ENCODE data around the gene CMTM6. TPM values are rescaled to one million over a fixed set of nuclear protein-coding genes. Genes with fewer than 3 reads are reported as not detected.

CMTM6 gene
- polyA plus RNA-seq, 1 of the 3 experiments (the other 2 are of a cell fraction), result 29.8 TPM

- Histone ChIP-seq H3K4me2 (no peak overlapping the region), H2AFZ (ENCODE audit: low read depth) (no peak overlapping the region)
- POLR2A ChIA-PET, result no interaction called here
Observed at GRCh38 chr3:32432711-32433530, 69.7 kb downstream of the CMTM6 start.

DNA sequence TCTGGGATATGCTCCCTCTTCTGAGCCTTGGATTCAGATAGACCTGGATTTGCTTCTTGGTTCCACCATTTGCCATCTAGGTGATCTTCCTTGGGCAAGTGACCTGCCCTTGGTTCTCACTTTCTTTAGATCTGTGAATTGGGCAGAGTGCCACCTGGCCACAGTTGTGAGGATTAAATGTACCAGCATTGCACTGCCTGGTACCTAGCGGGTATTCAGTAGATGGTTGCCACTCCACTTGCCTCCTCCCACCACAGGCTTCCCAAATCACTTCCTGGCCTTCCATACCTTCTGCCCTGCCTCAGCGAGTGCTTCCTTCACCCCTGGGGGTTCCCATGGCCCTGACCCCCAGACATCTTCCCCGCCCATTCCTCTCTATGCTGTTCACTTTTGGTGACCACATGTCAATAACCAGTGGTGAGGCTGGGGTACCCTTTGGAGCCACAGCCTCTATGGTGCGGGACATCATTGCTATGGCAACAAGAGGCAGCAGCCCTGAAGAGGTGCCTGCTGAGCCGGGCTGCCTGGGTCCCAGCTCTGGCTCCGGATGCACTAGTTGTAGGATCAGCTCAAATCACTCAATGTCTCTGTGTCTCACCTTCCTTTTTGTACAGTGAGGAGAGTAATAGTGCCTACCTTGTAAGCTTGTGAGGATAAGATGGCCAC is 70.5 kb downstream of the CMTM6 start:
- Histone ChIP-seq H3K4me1 (ENCODE audit: control insufficient read depth in 1 of 2, insufficient read depth in 2 of 2, low read depth in 1 of 2, low read length in 1 of 2) (peaks cover 0 to 18% of the 10 kb centered on the region in 2 experiments; a peak in 1 of 4 replicates), H3K36me3 (replicated peaks in 1 of 2; ENCODE audit: control insufficient read depth in 1 of 2, insufficient read depth in 2 of 2, low read length in 1 of 2) (no peaks in the 10 kb centered on the region), H2AFZ (ENCODE audit: low read depth) (no peak overlapping the region), H3K4me2 (no peak overlapping the region), H3K79me2 (ENCODE audit: insufficient read depth) (peaks cover 38% of the 10 kb centered on the region; the same call in 1 of the 2 replicates), H3K9ac (no peak overlapping the region), H3K27me3 (ENCODE audit: insufficient read depth) (no peaks in the 10 kb centered on the region), H3F3A (replicated peaks; ENCODE audit: insufficient read depth) (no peaks in the 10 kb centered on the region), H4K20me1 (ENCODE audit: insufficient read depth) (no peaks in the 10 kb centered on the region), H3K9me3 (no peaks in the 10 kb centered on the region), H3K9me2 (no peaks in the 10 kb centered on the region), H3K27ac (ENCODE audit: low read depth in 2 of 2, low read length in 1 of 2) (no peak overlapping the region), H3K4me3 (ENCODE audit: low read depth in 2 of 2, low read length in 1 of 2) (no peak overlapping the region)
- CTCF ChIA-PET, result interaction anchor here (1.4 kb wide), 1 partner anchor 36 kb away, joined by 3 read pairs; no protein-coding TSS in a partner anchor
- no peak for DNase-seq
- 96% methylated on average over 4 of the region's 6 CpGs for WGBS (ENCODE audit: low lambda C conversion rate)
- POLR2A ChIA-PET, result no interaction called here
- TF ChIP-seq PBX3 (IDR thresholded peaks at IDR 0.05) (no peak), ELF1 (IDR thresholded peaks at IDR 0.05) (no peak), MEF2A (IDR thresholded peaks at IDR 0.05; ENCODE audit: borderline replicate concordance, low read depth) (no peak), CHD2 (IDR thresholded peaks at IDR 0.05; ENCODE audit: low read length, partially characterized antibody) (no peak), RCOR1 (IDR thresholded peaks at IDR 0.05; ENCODE audit: low read length) (no peak), TAF1 (IDR thresholded peaks at IDR 0.05; ENCODE audit: borderline replicate concordance, low read depth, low read length) (no peak), YY1 (IDR thresholded peaks at IDR 0.05; ENCODE audit: low read depth) (no peak)
- TF ChIP-seq, protein P1, sequence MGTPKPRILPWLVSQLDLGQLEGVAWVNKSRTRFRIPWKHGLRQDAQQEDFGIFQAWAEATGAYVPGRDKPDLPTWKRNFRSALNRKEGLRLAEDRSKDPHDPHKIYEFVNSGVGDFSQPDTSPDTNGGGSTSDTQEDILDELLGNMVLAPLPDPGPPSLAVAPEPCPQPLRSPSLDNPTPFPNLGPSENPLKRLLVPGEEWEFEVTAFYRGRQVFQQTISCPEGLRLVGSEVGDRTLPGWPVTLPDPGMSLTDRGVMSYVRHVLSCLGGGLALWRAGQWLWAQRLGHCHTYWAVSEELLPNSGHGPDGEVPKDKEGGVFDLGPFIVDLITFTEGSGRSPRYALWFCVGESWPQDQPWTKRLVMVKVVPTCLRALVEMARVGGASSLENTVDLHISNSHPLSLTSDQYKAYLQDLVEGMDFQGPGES (IDR thresholded peaks at IDR 0.05; ENCODE audit: low read depth, low read length), result no peak
- TF ChIP-seq, protein P2, sequence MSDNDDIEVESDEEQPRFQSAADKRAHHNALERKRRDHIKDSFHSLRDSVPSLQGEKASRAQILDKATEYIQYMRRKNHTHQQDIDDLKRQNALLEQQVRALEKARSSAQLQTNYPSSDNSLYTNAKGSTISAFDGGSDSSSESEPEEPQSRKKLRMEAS (IDR thresholded peaks at IDR 0.05; ENCODE audit: low read depth), result no peak
- TF ChIP-seq, protein P3, sequence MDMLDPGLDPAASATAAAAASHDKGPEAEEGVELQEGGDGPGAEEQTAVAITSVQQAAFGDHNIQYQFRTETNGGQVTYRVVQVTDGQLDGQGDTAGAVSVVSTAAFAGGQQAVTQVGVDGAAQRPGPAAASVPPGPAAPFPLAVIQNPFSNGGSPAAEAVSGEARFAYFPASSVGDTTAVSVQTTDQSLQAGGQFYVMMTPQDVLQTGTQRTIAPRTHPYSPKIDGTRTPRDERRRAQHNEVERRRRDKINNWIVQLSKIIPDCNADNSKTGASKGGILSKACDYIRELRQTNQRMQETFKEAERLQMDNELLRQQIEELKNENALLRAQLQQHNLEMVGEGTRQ (IDR thresholded peaks at IDR 0.05; ENCODE audit: borderline replicate concordance, low read depth, low read length), result no peak

More at GRCh38 chr3:32432711-32433530, 69.7 kb downstream of the CMTM6 start:
- no peaks in the 10 kb centered on the region for H3K27me3 ChIP-seq (ENCODE audit: insufficient read depth)
- no peak overlapping the region for H3K9ac ChIP-seq
- H3K9me3 ChIP-seq, result no peaks in the 10 kb centered on the region
- DNase-seq, result no peak
- H3K36me3 ChIP-seq (replicated peaks in 1 of 2; ENCODE audit: control insufficient read depth in 1 of 2, insufficient read depth in 2 of 2, low read length in 1 of 2), result no peaks in the 10 kb centered on the region
- 94% methylated on average over 11 of the region's 12 CpGs for WGBS (ENCODE audit: low lambda C conversion rate)
- H3K4me3 ChIP-seq (ENCODE audit: low read depth in 2 of 2, low read length in 1 of 2), result no peak overlapping the region
- H4K20me1 ChIP-seq (ENCODE audit: insufficient read depth), result no peaks in the 10 kb centered on the region
- H3K9me2 ChIP-seq, result no peaks in the 10 kb centered on the region
- peaks cover 36% of the 10 kb centered on the region; the same call in 1 of the 2 replicates for H3K79me2 ChIP-seq (ENCODE audit: insufficient read depth)
- peaks cover under 1 to 18% of the 10 kb centered on the region in 2 experiments; a peak in 2 of 4 replicates for H3K4me1 ChIP-seq (ENCODE audit: control insufficient read depth in 1 of 2, insufficient read depth in 2 of 2, low read depth in 1 of 2, low read length in 1 of 2)
- TF ChIP-seq JUND (IDR thresholded peaks at IDR 0.05), result no peak
- TF ChIP-seq TEAD4 (IDR thresholded peaks at IDR 0.05; ENCODE audit: borderline replicate concordance, insufficient read depth), result no peak
- no peak for TF ChIP-seq ELF1 (IDR thresholded peaks at IDR 0.05)
- no peak for TF ChIP-seq EZH2phosphoT487 (IDR thresholded peaks at IDR 0.05; ENCODE audit: borderline replicate concordance, low read depth)
- TF ChIP-seq CTCF (IDR thresholded peaks at IDR 0.05), result no peak
- no peak for TF ChIP-seq SMC3 (IDR thresholded peaks at IDR 0.05; ENCODE audit: low read depth, low read length)
- TF ChIP-seq RCOR1 (IDR thresholded peaks at IDR 0.05; ENCODE audit: low read length), result no peak
- TF ChIP-seq FOXM1 (IDR thresholded peaks at IDR 0.05; ENCODE audit: low read depth), result no peak
- TF ChIP-seq, protein P1 (IDR thresholded peaks at IDR 0.05; ENCODE audit: low read depth, low read length), result no peak
- no peak for TF ChIP-seq SIN3A (IDR thresholded peaks at IDR 0.05; ENCODE audit: borderline replicate concordance, low read depth, low read length)
- CTCF ChIA-PET, result interaction anchor here (1.1 to 1.4 kb wide), 2 partner anchors 10 to 35 kb away, joined by 3 read pairs; no protein-coding TSS in a partner anchor
- no peak overlapping the region for H3K27ac ChIP-seq (ENCODE audit: low read depth in 2 of 2, low read length in 1 of 2)
- no peaks in the 10 kb centered on the region for H3F3A ChIP-seq (replicated peaks; ENCODE audit: insufficient read depth)
